MV-4-11 (cell line): ENCODE data around the gene WDR26.
"Not testable (repeated sequence)": the region's sequence is repeated elsewhere in the genome, so short reads cannot be mapped to it uniquely, and the experiment has no call there.

ENCODE experiments used
- DNase-seq: peaks from one replicate; lab custom pipeline; 2025; lab: John Stamatoyannopoulos, UW

Gene WDR26

DNA sequence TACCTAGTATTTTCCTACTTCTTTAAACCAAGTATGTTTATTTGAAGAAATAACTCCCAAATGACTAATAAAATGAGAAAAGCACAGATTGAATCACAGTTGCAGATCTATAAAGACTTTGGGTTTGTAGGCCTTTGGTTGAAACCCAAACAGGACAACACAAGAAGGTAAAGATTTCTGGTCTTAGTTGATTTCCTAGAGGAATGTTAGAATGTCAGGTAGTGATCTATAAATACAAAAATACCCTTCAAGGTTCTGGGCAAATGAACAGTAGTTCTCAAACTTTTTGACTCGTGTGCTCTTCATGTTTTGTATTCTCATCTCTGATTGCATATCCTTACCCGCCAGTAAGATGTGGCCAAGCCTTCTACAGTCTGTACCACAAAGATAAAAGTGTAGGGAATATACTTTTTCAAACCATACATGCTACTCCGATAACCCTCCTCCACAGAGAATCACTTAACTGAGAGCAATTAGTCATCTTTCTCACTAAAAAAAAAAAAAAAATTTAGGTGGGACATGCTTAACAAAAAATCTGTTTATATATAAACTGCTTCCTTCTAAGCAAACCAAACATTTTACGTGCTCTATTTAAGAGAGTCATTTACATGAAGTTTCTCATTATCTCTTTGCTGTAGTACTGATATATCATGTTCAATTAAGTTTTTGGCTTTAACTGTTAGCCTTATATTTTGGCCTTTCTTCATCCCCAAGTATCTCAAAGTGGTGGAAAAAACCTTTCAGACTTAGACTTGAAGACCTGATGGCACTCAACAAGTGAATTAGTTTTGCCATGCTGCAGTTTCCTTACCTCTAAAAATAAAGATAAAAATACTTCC is 42.0 kb downstream of the WDR26 start:
- DNase-seq, result no peak

DNA sequence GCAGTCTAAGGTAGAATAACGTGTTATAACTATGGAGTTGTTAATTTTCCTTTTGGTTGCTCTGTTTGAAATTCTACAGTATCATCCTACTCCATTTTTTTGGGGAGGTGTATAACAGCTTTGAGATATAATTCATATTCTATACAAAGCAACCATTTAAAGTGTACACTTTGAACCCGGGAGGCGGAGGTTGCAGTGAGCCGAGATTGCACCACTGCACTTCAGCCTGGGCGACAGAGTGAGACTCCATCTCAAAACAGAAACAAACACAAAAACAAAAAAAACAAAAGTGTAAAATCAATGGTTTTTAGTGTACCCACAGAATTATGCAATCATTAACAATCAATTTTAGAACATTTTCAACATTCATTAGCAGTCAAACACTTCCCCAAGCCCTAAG is 44.1 kb downstream of the WDR26 start:
- DNase-seq, result no peak

DNA sequence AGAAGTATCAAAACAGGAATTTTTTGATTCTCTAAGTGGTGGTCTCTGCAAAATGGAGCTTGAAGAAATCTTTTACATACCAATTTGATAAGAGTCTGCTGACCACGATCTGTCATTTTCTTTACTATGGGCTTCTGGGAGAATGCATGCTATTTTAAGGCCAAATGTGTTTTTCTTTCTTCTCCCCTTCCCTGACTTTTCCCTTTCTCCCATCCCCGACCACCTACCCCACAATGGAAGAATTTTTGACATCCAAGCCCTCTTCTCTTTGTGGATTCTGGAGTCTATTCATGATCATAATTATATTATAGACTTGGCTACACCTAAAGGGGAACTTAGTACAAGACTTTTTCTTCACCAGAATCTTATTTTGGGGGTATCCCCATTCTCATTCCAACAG is 46.7 kb downstream of the WDR26 start:
- DNase-seq, result no peak

DNA sequence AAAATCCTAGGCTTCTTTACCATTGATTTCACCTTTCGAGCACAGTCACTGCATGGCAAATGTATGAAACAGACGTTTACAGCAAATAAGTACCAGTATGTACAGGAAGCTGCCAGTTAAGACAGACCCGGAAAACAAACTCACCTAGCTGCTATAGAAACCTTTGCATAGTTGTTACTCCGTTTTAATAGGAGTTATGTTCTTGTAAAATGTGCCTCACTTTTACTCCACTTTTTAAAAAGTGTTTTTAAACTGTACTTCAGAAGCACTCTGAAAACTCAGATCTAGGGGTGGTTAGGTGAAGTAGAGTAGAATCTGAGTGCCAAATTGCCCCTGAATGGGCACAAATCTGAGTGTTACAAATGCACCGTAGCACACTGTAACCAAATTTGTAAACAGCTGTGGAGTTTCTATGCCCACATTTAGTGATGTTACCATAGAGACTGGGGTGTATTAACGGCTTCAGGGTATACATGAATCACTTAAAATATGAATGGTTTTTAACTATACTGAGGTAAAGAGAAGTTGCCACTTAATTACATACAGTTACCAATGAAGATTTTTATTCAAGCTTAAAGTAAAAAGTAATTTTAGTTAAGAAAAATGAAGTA is 47.2 kb downstream of the WDR26 start:
- no peak for DNase-seq

GRCh38 chr1:224383218-224383617 is 51.4 kb downstream of the WDR26 start:
- peak; percentile 13 for DNase-seq

GRCh38 chr1:224381880-224382548 is 52.6 kb downstream of the WDR26 start:
- no peak for DNase-seq

GRCh38 chr1:224380003-224380402 is 54.6 kb downstream of the WDR26 start:
- DNase-seq, result peak; percentile 93

DNA sequence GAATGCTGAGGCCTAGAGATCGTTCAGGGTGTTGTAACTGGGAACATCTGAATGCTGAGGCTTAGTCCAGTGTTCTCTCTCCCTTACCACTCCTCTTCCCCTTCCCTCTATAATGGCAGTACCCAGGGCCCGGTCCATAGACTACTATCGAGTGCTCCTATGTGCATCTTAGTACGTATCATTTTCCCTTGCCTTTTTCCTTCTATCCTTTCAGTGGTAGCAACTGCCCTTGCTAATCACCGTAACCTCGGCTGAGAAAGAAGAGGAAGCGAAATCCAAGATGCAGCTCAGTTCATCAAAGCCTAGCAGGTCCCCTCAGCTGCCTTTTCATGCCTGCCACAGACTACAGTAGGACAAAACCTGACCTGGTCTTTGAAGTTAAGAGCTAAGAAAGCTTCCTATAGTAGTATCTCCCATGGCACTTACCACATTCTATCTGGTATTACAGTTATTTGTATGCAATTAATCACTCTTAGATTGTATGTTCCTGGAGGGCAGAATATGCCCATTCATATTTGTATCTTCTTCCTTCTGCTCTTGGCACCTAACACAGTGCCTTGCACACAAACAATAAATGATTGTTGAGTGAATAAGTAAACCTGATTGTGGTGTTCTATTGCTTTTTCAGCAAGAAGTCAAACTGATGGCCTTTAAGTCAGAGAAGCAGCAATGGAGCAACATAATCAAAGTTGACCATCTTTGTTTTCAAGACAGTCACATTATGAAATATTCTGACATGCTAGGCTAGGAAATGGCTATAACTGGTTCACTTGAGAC is 55.6 kb downstream of the WDR26 start:
- DNase-seq, result peak; percentile 91

DNA sequence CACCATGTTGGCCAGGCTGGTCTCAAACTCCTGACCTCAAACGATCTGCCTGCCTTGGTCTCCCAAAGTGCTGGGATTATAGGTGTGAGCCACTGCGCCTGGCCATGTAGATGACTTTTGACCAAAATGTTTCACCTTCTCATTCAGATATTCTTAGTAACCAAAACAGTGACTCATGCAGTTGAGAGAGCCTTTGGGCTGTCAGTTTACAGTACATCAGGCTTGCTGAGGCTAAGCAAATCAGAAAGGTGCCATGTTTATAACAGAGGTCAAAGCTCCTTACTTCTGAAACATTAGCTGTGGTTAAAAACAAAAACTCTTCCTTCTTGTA is 57.0 kb downstream of the WDR26 start:
- DNase-seq, result peak; percentile 46

GRCh38 chr1:224375059-224375458 is 59.5 kb downstream of the WDR26 start:
- no peak for DNase-seq

DNA sequence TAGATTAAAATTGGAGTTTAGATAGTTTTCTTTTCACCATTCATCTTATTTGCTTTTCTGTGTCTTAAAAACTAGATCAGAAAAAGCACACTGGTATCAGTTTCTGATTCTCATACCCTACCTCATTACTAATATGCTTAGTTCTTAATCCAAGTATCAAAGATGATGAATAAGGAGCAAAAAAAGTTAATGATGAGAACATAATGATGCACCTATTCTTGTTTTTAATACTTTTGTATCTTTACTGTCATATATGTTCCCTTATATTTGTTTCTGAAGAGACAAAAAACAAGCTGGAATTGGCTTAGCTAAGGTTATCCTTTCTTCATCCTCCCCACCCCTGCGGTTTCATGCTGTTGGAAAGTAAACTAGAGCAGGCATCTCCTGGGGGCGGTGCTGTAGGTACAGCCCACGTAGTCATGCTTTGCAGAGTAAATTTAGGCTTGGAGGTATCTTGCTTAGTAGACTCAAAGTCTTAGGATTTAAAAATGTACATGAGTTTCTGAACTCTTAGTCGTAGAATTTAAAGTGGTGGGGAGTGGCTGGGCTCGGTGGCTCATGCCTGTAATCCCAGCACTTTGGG is 61.5 kb downstream of the WDR26 start:
- DNase-seq, result no peak

GRCh38 chr1:224368409-224368808 is 66.2 kb downstream of the WDR26 start:
- no peak for DNase-seq

DNA sequence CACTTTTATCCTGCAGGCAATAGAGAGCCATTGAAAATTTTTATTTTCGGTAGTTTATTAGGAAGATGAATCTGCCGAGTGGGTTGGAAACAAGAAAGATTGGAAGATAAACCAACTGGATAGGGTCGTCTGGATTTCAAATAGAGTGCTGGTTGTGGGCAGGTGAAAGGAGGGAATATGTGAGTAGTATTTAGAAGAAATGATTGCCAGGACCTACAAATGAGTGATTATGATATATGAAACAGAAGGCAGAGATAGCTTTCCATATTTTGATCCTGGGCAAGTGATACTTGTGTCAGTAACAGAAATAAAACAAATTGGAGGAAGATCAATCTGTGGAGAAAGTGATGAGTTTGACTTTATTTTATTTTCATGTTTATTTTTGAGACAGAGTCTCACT is 75.4 kb downstream of the WDR26 start:
- DNase-seq, result no peak

DNA sequence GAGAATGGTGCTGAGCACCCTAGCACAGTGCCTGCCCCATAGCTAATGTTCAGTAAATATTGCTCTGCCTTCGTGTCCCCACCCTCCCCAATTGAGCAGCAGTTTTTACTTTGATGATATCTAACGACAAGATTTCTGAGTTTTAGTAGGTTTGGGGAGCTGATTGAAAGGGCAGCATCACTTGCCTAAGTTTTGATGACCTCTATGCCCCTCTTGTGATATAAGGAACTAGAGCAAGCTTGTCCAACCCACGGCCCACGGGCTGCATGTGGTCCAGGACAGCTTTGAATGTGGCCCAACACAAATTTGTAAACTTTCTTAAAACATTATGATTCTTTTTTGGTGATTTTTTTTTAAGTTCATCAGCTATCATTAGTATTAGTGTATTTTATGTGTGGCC is 76.4 kb downstream of the WDR26 start:
- DNase-seq, result peak; percentile 26

GRCh38 chr1:224357626-224358124 is 76.9 kb downstream of the WDR26 start:
- peak; percentile 85 for DNase-seq

GRCh38 chr1:224356685-224357625 is 77.6 kb downstream of the WDR26 start, which contains the start of gene CNIH4:
TSS of gene CNIH4 (plus strand) at chr1:224356879. CDS start at chr1:224356925, 46 bp downstream.
- DNase-seq, result peak; percentile 92

- DNase-seq, result no peak
Measured at GRCh38 chr1:224353975-224354925, 80.3 kb downstream of the WDR26 start.

DNA sequence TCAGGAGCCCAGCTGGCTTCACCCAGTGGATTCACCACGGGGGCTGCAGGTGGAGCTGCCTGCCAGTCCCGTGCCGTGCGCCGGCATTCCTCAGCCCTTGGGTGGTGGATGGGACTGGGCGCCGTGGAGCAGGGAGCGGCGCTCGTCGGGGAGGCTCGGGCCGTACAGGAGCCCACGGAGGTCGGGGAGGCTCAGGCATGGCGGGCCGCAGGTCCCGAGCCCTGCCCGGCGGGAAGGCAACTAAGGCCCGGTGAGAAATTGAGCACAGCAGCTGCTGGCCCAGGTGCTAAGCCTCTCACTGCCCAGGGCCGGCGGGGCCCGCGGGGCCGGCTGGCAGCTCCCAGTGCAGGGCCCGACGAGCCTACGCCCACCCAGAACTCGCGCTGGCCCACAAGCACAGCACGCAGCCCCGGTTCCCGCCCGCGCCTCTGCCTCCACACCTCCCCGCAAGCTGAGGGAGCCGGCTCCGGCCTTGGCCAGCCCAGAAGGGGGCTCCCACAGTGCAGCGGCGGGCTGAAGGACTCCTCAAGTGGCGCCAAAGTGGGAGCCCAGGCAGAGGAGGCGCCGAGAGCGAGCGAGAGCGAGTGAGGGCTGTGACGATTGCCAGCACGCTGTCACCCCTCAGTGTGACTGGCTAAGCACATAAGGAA is 82.0 kb downstream of the WDR26 start:
- not testable (repeated sequence) for DNase-seq

- not testable (repeated sequence) for DNase-seq
Measured at GRCh38 chr1:224349716-224350115, 84.9 kb downstream of the WDR26 start.
